T-helper 1 cell treated with Interleukin-12 subunit alpha and Interleukin-12 subunit beta and Interleukin-4 antibody, amounts not matched to agents 30 μg/mL and 1 μg/mL, for 36 hours (primary cell): ENCODE measurements around the gene OR4D5.

Source experiments
- H3K27ac Mint-ChIP-seq: one replicate; pipeline ENCODE4 v1.8.0; 2021; ENCODE audit warnings: mild to moderate bottlenecking, mixed read lengths
- H3K27me3 Mint-ChIP-seq: one replicate; pipeline ENCODE4 v1.8.0; 2021; ENCODE audit warnings: low read depth, mixed read lengths
- H3K36me3 Mint-ChIP-seq: one replicate; pipeline ENCODE4 v1.8.0; 2021; ENCODE audit warnings: low read depth, mixed read lengths
- H3K4me1 Mint-ChIP-seq: one replicate; pipeline ENCODE4 v1.8.0; 2021; ENCODE audit warnings: low read depth, mixed read lengths
- H3K4me3 Mint-ChIP-seq: one replicate; pipeline ENCODE4 v1.8.0; 2021; ENCODE audit warnings: mild to moderate bottlenecking, moderate library complexity, mixed read lengths
- H3K9me3 Mint-ChIP-seq: one replicate; pipeline ENCODE4 v1.8.0; 2021; ENCODE audit warnings: mixed read lengths

OR4D5 gene

GRCh38 chr11:123939317-123939716 lies at the start of gene OR4D5:
Gene OR4D5, plus strand, starts transcription at chr11:123939617. Its CDS starts 0 bp downstream, at chr11:123939617.
- H3K4me1 Mint-ChIP-seq, result no peaks in the 10 kb centered on the region

GRCh38 chr11:123892031-123892430 lies 47.4 kb upstream of the OR4D5 start:
- Mint-ChIP-seq H3K27me3 (no peaks in the 10 kb centered on the region), H3K4me3 (no peak overlapping the region), H3K36me3 (no peaks in the 10 kb centered on the region), H3K4me1 (no peaks in the 10 kb centered on the region), H3K27ac (no peak overlapping the region), H3K9me3 (no peaks in the 10 kb centered on the region)

More at GRCh38 chr11:123939317-123939716, at the start of gene OR4D5:
- Mint-ChIP-seq H3K27me3 (no peaks in the 10 kb centered on the region), H3K27ac (no peak within 1 kb of the TSS), H3K9me3 (no peaks in the 10 kb centered on the region), H3K4me3 (no peak within 1 kb of the TSS), H3K36me3 (no peaks in the 10 kb centered on the region)

GRCh38 chr11:123899792-123900191 lies 39.6 kb upstream of the OR4D5 start:
- Mint-ChIP-seq H3K4me1 (peaks cover 5% of the 10 kb centered on the region), H3K36me3 (no peaks in the 10 kb centered on the region), H3K9me3 (no peaks in the 10 kb centered on the region), H3K27me3 (peaks cover 5% of the 10 kb centered on the region), H3K27ac (no peak overlapping the region), H3K4me3 (no peak overlapping the region)

- Mint-ChIP-seq H3K36me3 (no peaks in the 10 kb centered on the region), H3K4me3 (no peak within 1 kb of the TSS), H3K27me3 (peaks cover 5% of the 10 kb centered on the region), H3K4me1 (peaks cover 5% of the 10 kb centered on the region), H3K9me3 (no peaks in the 10 kb centered on the region), H3K27ac (no peak within 1 kb of the TSS)
Measured at GRCh38 chr11:123901867-123902266, 37.5 kb upstream of the OR4D5 start, which contains the start of gene OR8D4. Gene OR8D4, plus strand, starts transcription at chr11:123902167. Its CDS starts 4,265 bp downstream, at chr11:123906432.

GRCh38 chr11:123903932-123904331 lies 35.5 kb upstream of the OR4D5 start:
- H3K27ac Mint-ChIP-seq, result no peak overlapping the region
- H3K27me3 Mint-ChIP-seq, result peaks cover 9% of the 10 kb centered on the region
- peaks cover 5% of the 10 kb centered on the region for H3K4me1 Mint-ChIP-seq
- H3K4me3 Mint-ChIP-seq, result no peak overlapping the region
- no peaks in the 10 kb centered on the region for H3K36me3 Mint-ChIP-seq
- no peaks in the 10 kb centered on the region for H3K9me3 Mint-ChIP-seq

GRCh38 chr11:123904932-123905331 lies 34.5 kb upstream of the OR4D5 start:
- no peaks in the 10 kb centered on the region for H3K36me3 Mint-ChIP-seq
- H3K4me1 Mint-ChIP-seq, result peaks cover 5% of the 10 kb centered on the region
- H3K9me3 Mint-ChIP-seq, result no peaks in the 10 kb centered on the region
- H3K4me3 Mint-ChIP-seq, result no peak overlapping the region
- H3K27ac Mint-ChIP-seq, result no peak overlapping the region
- peaks cover 9% of the 10 kb centered on the region for H3K27me3 Mint-ChIP-seq

- no peaks in the 10 kb centered on the region for H3K36me3 Mint-ChIP-seq
- H3K4me1 Mint-ChIP-seq, result peaks cover 5% of the 10 kb centered on the region
- no peaks in the 10 kb centered on the region for H3K9me3 Mint-ChIP-seq
- H3K4me3 Mint-ChIP-seq, result no peak overlapping the region
- peaks cover 9% of the 10 kb centered on the region for H3K27me3 Mint-ChIP-seq
- H3K27ac Mint-ChIP-seq, result no peak overlapping the region
Measured at GRCh38 chr11:123905826-123906225, 33.6 kb upstream of the OR4D5 start.

GRCh38 chr11:123920943-123921342 lies 18.5 kb upstream of the OR4D5 start:
- Mint-ChIP-seq H3K9me3 (no peaks in the 10 kb centered on the region), H3K27me3 (no peaks in the 10 kb centered on the region), H3K36me3 (no peaks in the 10 kb centered on the region), H3K27ac (no peak overlapping the region), H3K4me1 (no peaks in the 10 kb centered on the region), H3K4me3 (no peak overlapping the region)

- Mint-ChIP-seq H3K27ac (no peak overlapping the region), H3K27me3 (no peaks in the 10 kb centered on the region), H3K9me3 (no peaks in the 10 kb centered on the region), H3K4me1 (no peaks in the 10 kb centered on the region), H3K4me3 (no peak overlapping the region), H3K36me3 (no peaks in the 10 kb centered on the region)
Measured at GRCh38 chr11:123924027-123924426, 15.4 kb upstream of the OR4D5 start.

GRCh38 chr11:123942413-123942812 lies 3.0 kb downstream of the OR4D5 start:
- Mint-ChIP-seq H3K36me3 (no peaks in the 10 kb centered on the region), H3K4me1 (no peaks in the 10 kb centered on the region), H3K4me3 (no peak overlapping the region), H3K9me3 (no peaks in the 10 kb centered on the region), H3K27me3 (no peaks in the 10 kb centered on the region), H3K27ac (no peak overlapping the region)

- Mint-ChIP-seq H3K4me3 (no peak within 1 kb of the TSS), H3K27me3 (no peaks in the 10 kb centered on the region), H3K4me1 (no peaks in the 10 kb centered on the region), H3K9me3 (no peaks in the 10 kb centered on the region), H3K36me3 (no peaks in the 10 kb centered on the region), H3K27ac (no peak within 1 kb of the TSS)
Measured at GRCh38 chr11:123943738-123944137, 4.3 kb downstream of the OR4D5 start, which contains the start of gene OR6T1. Gene OR6T1, minus strand, starts transcription at chr11:123943838. Its CDS starts 0 bp downstream, at chr11:123943838.

GRCh38 chr11:123945132-123945531 lies 5.7 kb downstream of the OR4D5 start:
- peaks cover 4% of the 10 kb centered on the region for H3K27me3 Mint-ChIP-seq
- H3K9me3 Mint-ChIP-seq, result no peaks in the 10 kb centered on the region
- no peak overlapping the region for H3K4me3 Mint-ChIP-seq
- H3K27ac Mint-ChIP-seq, result no peak overlapping the region
- H3K36me3 Mint-ChIP-seq, result no peaks in the 10 kb centered on the region
- no peaks in the 10 kb centered on the region for H3K4me1 Mint-ChIP-seq

- Mint-ChIP-seq H3K27ac (no peak overlapping the region), H3K4me3 (no peak overlapping the region), H3K9me3 (peaks cover 10% of the 10 kb centered on the region), H3K36me3 (no peaks in the 10 kb centered on the region), H3K27me3 (no peaks in the 10 kb centered on the region), H3K4me1 (no peaks in the 10 kb centered on the region)
Measured at GRCh38 chr11:123956752-123957151, 17.3 kb downstream of the OR4D5 start.

GRCh38 chr11:123973816-123974215 lies 34.4 kb downstream of the OR4D5 start:
- Mint-ChIP-seq H3K27me3 (peaks cover 4% of the 10 kb centered on the region), H3K4me3 (no peak overlapping the region), H3K9me3 (no peaks in the 10 kb centered on the region), H3K27ac (no peak overlapping the region), H3K4me1 (peaks cover 2% of the 10 kb centered on the region), H3K36me3 (no peaks in the 10 kb centered on the region)

GRCh38 chr11:123976770-123977560 lies 37.5 kb downstream of the OR4D5 start:
- no peak overlapping the region for H3K27ac Mint-ChIP-seq
- H3K9me3 Mint-ChIP-seq, result peaks cover under 1% of the 10 kb centered on the region
- H3K36me3 Mint-ChIP-seq, result no peaks in the 10 kb centered on the region
- no peak overlapping the region for H3K4me3 Mint-ChIP-seq
- peaks cover 2% of the 10 kb centered on the region for H3K4me1 Mint-ChIP-seq
- H3K27me3 Mint-ChIP-seq, result peaks cover 4% of the 10 kb centered on the region
